ENCODE data around the gene LAIR1.

DNA sequence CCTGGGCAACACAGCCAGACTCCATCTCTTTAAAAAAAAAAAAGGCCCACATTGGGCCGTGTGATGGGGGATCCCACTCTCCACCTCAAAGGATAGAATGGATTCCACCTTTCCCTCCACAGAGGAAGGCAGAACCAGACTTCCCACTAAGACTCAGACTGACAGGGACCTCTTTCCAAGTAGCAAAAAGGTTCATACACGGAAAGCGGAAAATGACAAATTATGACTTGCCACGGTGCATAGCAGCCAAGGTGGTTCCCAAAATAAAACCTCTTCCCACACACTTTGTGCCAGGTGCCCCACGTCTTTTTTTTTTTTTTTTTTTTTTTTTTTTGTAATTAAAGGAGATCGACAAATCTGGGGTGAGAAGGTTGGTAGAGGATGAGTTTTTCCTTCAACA, 36.2 kb upstream of the LAIR1 start:
- TF ChIP-seq, protein P1, sequence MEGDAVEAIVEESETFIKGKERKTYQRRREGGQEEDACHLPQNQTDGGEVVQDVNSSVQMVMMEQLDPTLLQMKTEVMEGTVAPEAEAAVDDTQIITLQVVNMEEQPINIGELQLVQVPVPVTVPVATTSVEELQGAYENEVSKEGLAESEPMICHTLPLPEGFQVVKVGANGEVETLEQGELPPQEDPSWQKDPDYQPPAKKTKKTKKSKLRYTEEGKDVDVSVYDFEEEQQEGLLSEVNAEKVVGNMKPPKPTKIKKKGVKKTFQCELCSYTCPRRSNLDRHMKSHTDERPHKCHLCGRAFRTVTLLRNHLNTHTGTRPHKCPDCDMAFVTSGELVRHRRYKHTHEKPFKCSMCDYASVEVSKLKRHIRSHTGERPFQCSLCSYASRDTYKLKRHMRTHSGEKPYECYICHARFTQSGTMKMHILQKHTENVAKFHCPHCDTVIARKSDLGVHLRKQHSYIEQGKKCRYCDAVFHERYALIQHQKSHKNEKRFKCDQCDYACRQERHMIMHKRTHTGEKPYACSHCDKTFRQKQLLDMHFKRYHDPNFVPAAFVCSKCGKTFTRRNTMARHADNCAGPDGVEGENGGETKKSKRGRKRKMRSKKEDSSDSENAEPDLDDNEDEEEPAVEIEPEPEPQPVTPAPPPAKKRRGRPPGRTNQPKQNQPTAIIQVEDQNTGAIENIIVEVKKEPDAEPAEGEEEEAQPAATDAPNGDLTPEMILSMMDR (tag by site-specific recombination; IDR thresholded peaks at IDR 0.05): no peak
- TF ChIP-seq BCL11A (tag by site-specific recombination; IDR thresholded peaks at IDR 0.05; ENCODE audit: low read depth) (no peak), ZNF514 (tag by site-specific recombination; IDR thresholded peaks at IDR 0.05) (no peak), PRDM1 (tag by site-specific recombination; IDR thresholded peaks at IDR 0.05) (no peak), ZNF266 (tag by site-specific recombination; IDR thresholded peaks at IDR 0.05; ENCODE audit: low read depth) (no peak), ZNF473 (tag by site-specific recombination; IDR thresholded peaks at IDR 0.05) (no peak), ZBTB1 (tag by site-specific recombination; IDR thresholded peaks at IDR 0.05) (no peak), ZNF629 (tag by site-specific recombination; IDR thresholded peaks at IDR 0.05) (no peak), ZNF138 (tag by site-specific recombination; IDR thresholded peaks at IDR 0.05; ENCODE audit: borderline replicate concordance) (no peak), YY1 (tag by site-specific recombination; IDR thresholded peaks at IDR 0.05) (no peak)
- TF ChIP-seq, protein P2, sequence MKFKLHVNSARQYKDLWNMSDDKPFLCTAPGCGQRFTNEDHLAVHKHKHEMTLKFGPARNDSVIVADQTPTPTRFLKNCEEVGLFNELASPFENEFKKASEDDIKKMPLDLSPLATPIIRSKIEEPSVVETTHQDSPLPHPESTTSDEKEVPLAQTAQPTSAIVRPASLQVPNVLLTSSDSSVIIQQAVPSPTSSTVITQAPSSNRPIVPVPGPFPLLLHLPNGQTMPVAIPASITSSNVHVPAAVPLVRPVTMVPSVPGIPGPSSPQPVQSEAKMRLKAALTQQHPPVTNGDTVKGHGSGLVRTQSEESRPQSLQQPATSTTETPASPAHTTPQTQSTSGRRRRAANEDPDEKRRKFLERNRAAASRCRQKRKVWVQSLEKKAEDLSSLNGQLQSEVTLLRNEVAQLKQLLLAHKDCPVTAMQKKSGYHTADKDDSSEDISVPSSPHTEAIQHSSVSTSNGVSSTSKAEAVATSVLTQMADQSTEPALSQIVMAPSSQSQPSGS (tag by site-specific recombination; IDR thresholded peaks at IDR 0.05; ENCODE audit: low read depth): no peak
- TF ChIP-seq, protein P3, sequence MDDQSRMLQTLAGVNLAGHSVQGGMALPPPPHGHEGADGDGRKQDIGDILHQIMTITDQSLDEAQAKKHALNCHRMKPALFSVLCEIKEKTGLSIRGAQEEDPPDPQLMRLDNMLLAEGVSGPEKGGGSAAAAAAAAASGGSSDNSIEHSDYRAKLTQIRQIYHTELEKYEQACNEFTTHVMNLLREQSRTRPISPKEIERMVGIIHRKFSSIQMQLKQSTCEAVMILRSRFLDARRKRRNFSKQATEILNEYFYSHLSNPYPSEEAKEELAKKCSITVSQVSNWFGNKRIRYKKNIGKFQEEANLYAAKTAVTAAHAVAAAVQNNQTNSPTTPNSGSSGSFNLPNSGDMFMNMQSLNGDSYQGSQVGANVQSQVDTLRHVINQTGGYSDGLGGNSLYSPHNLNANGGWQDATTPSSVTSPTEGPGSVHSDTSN (CRISPR knock-in tag; IDR thresholded peaks at IDR 0.05): no peak
- TF ChIP-seq, protein P4, sequence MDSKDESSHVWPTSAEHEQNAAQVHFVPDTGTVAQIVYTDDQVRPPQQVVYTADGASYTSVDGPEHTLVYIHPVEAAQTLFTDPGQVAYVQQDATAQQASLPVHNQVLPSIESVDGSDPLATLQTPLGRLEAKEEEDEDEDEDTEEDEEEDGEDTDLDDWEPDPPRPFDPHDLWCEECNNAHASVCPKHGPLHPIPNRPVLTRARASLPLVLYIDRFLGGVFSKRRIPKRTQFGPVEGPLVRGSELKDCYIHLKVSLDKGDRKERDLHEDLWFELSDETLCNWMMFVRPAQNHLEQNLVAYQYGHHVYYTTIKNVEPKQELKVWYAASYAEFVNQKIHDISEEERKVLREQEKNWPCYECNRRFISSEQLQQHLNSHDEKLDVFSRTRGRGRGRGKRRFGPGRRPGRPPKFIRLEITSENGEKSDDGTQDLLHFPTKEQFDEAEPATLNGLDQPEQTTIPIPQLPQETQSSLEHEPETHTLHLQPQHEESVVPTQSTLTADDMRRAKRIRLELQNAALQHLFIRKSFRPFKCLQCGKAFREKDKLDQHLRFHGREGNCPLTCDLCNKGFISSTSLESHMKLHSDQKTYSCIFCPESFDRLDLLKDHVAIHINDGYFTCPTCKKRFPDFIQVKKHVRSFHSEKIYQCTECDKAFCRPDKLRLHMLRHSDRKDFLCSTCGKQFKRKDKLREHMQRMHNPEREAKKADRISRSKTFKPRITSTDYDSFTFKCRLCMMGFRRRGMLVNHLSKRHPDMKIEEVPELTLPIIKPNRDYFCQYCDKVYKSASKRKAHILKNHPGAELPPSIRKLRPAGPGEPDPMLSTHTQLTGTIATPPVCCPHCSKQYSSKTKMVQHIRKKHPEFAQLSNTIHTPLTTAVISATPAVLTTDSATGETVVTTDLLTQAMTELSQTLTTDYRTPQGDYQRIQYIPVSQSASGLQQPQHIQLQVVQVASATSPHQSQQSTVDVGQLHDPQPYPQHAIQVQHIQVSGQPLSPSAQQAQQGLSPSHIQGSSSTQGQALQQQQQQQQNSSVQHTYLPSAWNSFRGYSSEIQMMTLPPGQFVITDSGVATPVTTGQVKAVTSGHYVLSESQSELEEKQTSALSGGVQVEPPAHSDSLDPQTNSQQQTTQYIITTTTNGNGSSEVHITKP (tag by site-specific recombination; IDR thresholded peaks at IDR 0.05): no peak
